Right atrium auricular region (tissue), 2 donors: ENCODE data around the gene DLEC1. TPM values are rescaled to one million over a fixed set of nuclear protein-coding genes. Genes with fewer than 3 reads are reported as not detected.

ENCODE experiments used
- DNase-seq: peaks from one replicate; pipeline ENCODE4 v3.0.0-alpha.2; 2019; ENCODE audit warnings: low spot score
- H3K27ac ChIP-seq, 2 donors: fragments of 200-600 bp; sonication (generic); 1 replicate in 1 of 2; 2 replicates in 1 of 2; pipeline ENCODE4 v1.5.1; 2016 to 2019
- H3K27me3 ChIP-seq, 2 donors: fragments of 200-600 bp; sonication (generic); one replicate each; pipeline versions ENCODE4 v1.5.1 to v1.6.0; 2017 to 2019
- H3K36me3 ChIP-seq: fragments of 200-600 bp; sonication (generic); one replicate; pipeline ENCODE4 v1.5.1; 2016
- H3K4me1 ChIP-seq, 2 donors: fragments of 200-600 bp; sonication (generic); one replicate each; pipeline versions ENCODE4 v1.5.1 to v1.6.0; 2017 to 2019
- H3K4me3 ChIP-seq, 2 donors: fragments of 200-600 bp; sonication (generic); 1 replicate in 1 of 2; 2 replicates in 1 of 2; pipeline ENCODE4 v1.5.1; 2017 to 2019; ENCODE audit warnings: mild to moderate bottlenecking in 1 of 2, moderate library complexity in 1 of 2
- H3K9me3 ChIP-seq, 2 donors: fragments of 200-600 bp; sonication (generic); one replicate each; pipeline ENCODE4 v1.5.1; 2019
- total RNA-seq, 2 donors: library from RNA; depleted of rRNA; stranded (reverse); fragments of >200 nt; gene quantifications; one replicate each; pipeline ENCODE4 v1.1.0, GENCODE V29; 2016
- TF ChIP-seq, protein P1 (sequence below), 2 donors: fragments of 200-600 bp; sonication (generic); IDR thresholded peaks; one replicate each; pipeline ENCODE4 v1.5.1; 2019; ENCODE audit warnings: antibody characterized with exemption in 2 of 2

Gene DLEC1
- total RNA-seq, 2 donors from 2014 or later = 0.22 to 0.35 TPM

DNA sequence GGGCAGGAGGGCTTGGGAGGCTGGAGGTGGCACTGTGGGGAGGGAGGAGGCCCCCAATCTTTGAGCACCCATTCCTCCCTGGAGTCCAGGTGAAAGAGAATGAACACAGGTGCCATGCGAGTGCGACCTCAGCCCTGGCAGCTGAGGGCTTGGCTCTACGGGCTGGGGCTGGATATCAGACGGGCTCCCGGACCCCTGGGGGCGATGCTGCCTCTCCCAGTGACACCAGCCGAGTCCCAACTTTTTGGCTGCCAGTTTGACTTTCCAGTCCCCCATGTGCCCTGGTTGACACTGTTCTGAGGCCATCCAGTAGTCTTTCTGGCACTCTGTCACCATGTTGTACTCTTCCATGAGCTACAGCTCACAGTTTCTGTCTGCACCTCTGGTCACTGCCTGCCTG, 47.2 kb upstream of the DLEC1 start:
- Histone ChIP-seq H3K9me3 (no peaks in the 10 kb centered on the region), H3K27me3 (no peaks in the 10 kb centered on the region), H3K4me3 (no peak overlapping the region), H3K36me3 (no peaks in the 10 kb centered on the region), H3K4me1 (peaks cover 0 to 16% of the 10 kb centered on the region in 2 donors), H3K27ac (no peak overlapping the region)
- TF ChIP-seq, protein P1, sequence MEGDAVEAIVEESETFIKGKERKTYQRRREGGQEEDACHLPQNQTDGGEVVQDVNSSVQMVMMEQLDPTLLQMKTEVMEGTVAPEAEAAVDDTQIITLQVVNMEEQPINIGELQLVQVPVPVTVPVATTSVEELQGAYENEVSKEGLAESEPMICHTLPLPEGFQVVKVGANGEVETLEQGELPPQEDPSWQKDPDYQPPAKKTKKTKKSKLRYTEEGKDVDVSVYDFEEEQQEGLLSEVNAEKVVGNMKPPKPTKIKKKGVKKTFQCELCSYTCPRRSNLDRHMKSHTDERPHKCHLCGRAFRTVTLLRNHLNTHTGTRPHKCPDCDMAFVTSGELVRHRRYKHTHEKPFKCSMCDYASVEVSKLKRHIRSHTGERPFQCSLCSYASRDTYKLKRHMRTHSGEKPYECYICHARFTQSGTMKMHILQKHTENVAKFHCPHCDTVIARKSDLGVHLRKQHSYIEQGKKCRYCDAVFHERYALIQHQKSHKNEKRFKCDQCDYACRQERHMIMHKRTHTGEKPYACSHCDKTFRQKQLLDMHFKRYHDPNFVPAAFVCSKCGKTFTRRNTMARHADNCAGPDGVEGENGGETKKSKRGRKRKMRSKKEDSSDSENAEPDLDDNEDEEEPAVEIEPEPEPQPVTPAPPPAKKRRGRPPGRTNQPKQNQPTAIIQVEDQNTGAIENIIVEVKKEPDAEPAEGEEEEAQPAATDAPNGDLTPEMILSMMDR (IDR thresholded peaks at IDR 0.05) = no peak
- no peak for DNase-seq

- TF ChIP-seq, protein P1 (IDR thresholded peaks at IDR 0.05) = no peak
- no peaks in the 10 kb centered on the region for H3K27me3 ChIP-seq
- no peaks in the 10 kb centered on the region for H3K36me3 ChIP-seq
- H3K4me3 ChIP-seq = no peak overlapping the region
- H3K9me3 ChIP-seq = no peaks in the 10 kb centered on the region
- H3K27ac ChIP-seq = no peak overlapping the region
- peaks cover 0 to 16% of the 10 kb centered on the region in 2 donors for H3K4me1 ChIP-seq
- no peak for DNase-seq
These were observed 46.5 kb upstream of the DLEC1 start for GRCh38 chr3:37992271-37993066.

DNA sequence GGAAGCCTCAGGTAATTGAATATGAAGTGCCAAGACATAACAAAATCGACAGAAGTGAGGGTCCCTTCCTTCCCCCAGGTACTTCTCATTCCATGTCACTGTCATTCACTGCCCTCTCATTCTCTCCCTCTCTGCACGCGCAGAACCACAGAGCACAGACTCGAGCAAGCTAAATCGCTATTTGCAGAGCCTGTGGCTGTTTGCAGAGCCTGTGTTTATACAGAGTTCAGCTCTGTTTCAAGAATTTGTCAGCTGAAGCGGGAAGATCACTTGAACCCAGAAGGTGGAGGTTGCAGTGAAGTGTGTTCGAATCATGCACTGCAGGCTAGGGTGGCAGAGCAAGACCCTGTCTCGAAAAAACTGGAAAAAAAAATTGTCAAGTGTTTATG, 45.9 kb upstream of the DLEC1 start:
- Histone ChIP-seq H3K36me3 (no peaks in the 10 kb centered on the region), H3K27me3 (no peaks in the 10 kb centered on the region), H3K4me3 (no peak overlapping the region), H3K4me1 (peaks cover 0 to 22% of the 10 kb centered on the region in 2 donors), H3K9me3 (no peaks in the 10 kb centered on the region), H3K27ac (no peak overlapping the region)
- TF ChIP-seq, protein P1 (IDR thresholded peaks at IDR 0.05) = no peak
- DNase-seq = no peak

- H3K4me3 ChIP-seq = peak overlapping the region in 1 of 2 donors; percentile 66
- TF ChIP-seq, protein P1 (IDR thresholded peaks at IDR 0.05) = no peak
- no peak for DNase-seq
- H3K36me3 ChIP-seq = no peaks in the 10 kb centered on the region
- no peaks in the 10 kb centered on the region for H3K9me3 ChIP-seq
- H3K4me1 ChIP-seq = peaks cover 0 to 26% of the 10 kb centered on the region in 2 donors
- peak overlapping the region; percentile 74 to 80 for H3K27ac ChIP-seq
- H3K27me3 ChIP-seq = no peaks in the 10 kb centered on the region
These were observed 45.6 kb upstream of the DLEC1 start for GRCh38 chr3:37993460-37993819.

GRCh38 chr3:37993820-37994638, 45.0 kb upstream of the DLEC1 start:
- peaks cover 0 to 29% of the 10 kb centered on the region in 2 donors for H3K4me1 ChIP-seq
- peak; percentile 85 for DNase-seq
- TF ChIP-seq, protein P1 (IDR thresholded peaks at IDR 0.05) = peak in 1 of 2 donors; percentile 43
- H3K27me3 ChIP-seq = no peaks in the 10 kb centered on the region
- H3K36me3 ChIP-seq = no peaks in the 10 kb centered on the region
- peak overlapping the region; percentile 74 to 80 for H3K27ac ChIP-seq
- H3K4me3 ChIP-seq = peak overlapping the region; percentile 48 to 66
- H3K9me3 ChIP-seq = no peaks in the 10 kb centered on the region
